HFF-Myc (cell line): Measurements from ENCODE around the gene ENOX1.
A peak's percentile ranks its signal among the peaks of the same experiment; 100 is the strongest.

Source experiments
- DNase-seq: peaks from one replicate; pipeline ENCODE4 v3.0.0-alpha.2; 2011; ENCODE audit warnings: low read depth; ENCODE audit errors: extremely low read depth
- H3K4me3 ChIP-seq: replicated peaks from 2 replicates; pipeline ENCODE4 v1.5.1; 2011; ENCODE audit warnings: low read depth, mild to moderate bottlenecking, control low read depth, low read length
- TF ChIP-seq, protein P1 (sequence below): IDR thresholded peaks from 2 replicates; pipeline ENCODE4 v1.5.1; 2012; ENCODE audit warnings: mild to moderate bottlenecking, low read depth, low read length, control low read depth; ENCODE audit errors: missing control alignments

ENOX1 gene

DNA sequence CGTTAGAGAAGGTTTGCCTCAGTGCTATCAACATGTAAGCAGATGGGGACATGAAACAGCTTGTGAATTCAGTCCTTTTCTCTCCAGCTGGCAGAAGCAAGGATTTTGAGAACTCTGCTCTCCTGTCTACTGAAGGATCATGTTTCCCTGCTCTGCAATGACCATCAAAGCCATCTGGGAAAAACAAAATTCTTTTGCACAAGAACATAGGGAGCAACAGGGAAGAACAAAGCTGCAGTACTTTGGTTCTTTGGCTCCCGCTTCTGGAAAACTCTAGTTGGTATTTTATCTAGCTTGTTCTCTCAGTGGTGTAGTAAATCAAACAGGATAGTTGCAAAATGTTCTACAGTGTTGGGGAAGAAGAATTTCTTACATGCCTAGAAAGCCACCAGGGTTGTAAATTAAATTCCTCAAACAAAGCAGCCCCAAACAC, 270.4 kb downstream of the ENOX1 start:
- DNase-seq = peak; percentile 54

DNA sequence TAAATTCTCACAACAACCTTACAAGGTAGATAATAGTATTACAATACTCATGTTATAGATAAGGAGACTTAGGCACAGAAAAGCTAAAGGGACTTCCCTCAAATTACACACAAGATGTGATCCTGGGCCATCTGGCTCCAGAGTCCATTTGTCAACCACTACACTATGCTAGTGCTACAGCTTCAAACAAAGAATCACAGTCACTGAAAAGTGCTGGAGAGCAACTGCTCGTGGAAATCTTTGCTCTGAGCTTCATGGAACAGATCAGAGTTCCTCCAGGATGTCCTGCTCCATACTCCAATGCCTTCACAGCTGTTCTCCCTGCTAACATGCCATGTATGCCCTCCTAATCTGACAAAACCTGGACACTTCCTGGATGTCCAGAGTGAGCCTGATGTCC, 271.2 kb downstream of the ENOX1 start:
- TF ChIP-seq, protein P1, sequence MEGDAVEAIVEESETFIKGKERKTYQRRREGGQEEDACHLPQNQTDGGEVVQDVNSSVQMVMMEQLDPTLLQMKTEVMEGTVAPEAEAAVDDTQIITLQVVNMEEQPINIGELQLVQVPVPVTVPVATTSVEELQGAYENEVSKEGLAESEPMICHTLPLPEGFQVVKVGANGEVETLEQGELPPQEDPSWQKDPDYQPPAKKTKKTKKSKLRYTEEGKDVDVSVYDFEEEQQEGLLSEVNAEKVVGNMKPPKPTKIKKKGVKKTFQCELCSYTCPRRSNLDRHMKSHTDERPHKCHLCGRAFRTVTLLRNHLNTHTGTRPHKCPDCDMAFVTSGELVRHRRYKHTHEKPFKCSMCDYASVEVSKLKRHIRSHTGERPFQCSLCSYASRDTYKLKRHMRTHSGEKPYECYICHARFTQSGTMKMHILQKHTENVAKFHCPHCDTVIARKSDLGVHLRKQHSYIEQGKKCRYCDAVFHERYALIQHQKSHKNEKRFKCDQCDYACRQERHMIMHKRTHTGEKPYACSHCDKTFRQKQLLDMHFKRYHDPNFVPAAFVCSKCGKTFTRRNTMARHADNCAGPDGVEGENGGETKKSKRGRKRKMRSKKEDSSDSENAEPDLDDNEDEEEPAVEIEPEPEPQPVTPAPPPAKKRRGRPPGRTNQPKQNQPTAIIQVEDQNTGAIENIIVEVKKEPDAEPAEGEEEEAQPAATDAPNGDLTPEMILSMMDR = no peak
- H3K4me3 ChIP-seq = no peak overlapping the region
- DNase-seq = no peak

More for the DNA sequence above, 270.4 kb downstream of the ENOX1 start:
- TF ChIP-seq, protein P1 = no peak
- H3K4me3 ChIP-seq = no peak overlapping the region

DNA sequence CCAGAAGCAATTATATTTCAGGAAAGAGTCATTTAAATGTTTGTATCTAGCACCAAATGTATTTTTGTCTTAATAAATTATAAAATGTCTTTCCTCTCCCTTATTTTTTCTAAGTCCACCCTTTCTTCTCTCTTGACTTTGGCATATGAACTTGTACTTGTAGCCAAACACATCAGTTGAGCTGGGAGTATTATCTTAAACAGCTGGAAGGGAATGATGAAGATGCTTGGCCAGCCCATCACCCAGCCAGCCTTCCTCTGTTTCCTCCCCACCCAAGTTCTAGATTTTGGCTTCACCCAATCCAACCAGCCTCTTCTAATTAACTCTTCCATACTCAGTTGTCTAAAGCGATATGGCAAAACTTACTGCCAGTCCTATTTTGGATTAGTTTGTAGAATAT, 272.5 kb downstream of the ENOX1 start:
- TF ChIP-seq, protein P1 = no peak
- DNase-seq = no peak
- no peak overlapping the region for H3K4me3 ChIP-seq

DNA sequence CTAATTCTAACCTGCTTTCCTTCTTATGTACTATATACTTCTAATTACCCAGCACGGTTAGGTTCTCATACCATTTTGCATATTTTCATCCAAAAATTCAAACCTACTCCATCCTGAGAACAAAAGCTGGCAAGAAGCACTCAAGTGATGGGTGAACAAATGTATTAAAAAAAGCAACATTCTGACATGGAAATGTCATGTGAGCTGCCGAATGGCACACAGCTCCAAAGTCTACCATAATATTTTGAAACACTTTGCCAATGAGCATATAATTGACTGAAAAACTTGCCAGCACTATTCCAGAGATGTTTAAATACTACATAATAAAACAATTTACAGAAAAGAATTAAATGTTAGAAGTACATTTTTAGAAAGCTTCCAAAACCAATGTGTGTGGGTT, 274.6 kb downstream of the ENOX1 start:
- no peak for DNase-seq
- H3K4me3 ChIP-seq = no peak overlapping the region
- TF ChIP-seq, protein P1 = no peak

DNA sequence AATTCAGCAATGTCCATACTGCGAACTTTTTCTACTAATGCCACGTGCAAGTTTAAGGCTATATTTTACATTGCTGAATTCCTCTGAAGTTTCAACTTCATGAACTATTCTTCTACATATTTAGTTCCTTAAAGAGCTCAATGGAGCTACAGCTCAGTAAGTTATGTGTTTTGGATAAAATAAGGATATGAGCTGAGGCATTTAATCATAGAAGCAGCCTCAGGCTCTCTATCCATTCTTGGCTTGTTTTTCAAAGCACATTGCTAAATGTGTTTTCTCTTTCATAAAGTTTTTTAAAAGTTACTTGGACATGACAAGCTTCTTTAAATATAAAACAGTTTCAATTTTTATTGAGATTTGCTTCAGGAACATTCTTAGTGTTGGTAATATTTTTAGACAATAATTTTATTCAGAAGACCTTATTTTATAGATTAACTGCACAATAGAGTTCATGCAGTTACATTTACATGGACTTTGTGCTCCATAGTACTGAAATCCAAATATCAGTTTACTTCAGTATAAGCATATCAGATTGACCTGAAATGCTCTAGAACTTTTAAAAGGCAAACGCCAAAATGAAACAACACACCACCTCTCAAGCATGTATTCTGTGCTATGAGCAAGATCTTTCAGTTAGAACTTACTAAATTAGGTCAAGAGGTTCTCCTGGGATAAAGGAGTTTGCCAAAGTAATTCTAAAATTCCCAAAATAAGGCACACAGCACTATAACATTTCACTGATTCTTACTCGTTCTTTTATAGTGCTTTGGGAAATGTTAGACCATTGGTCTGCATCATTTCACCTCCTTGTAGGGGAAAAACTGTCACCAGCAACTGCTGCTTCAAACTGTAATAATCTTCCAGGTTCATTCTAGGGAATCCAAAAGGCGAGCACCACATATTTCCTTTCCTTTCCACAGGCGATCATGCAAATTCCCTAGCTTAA, 275.5 kb downstream of the ENOX1 start:
- H3K4me3 ChIP-seq = no peak overlapping the region
- TF ChIP-seq, protein P1 = no peak
- DNase-seq = no peak

DNA sequence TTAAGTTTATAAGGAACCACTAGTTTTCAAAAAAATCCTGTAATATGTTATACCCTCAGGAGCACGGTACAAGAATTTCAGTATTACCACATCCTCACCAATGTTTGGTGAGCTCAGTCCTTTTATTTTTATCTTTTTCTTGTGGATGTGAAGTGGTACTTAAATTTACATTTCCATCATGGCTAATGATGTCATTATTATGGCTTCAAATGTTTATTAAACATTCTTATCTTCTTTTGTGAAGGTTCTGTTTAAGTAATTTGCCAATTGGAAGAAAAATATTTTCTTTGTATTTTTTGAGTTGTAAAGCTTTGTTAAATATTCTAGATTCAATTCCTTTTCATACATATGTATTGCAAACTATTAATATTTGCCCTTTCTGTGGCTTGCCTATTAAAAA, 291.0 kb downstream of the ENOX1 start:
- TF ChIP-seq, protein P1 = no peak
- no peak overlapping the region for H3K4me3 ChIP-seq
- no peak for DNase-seq

DNA sequence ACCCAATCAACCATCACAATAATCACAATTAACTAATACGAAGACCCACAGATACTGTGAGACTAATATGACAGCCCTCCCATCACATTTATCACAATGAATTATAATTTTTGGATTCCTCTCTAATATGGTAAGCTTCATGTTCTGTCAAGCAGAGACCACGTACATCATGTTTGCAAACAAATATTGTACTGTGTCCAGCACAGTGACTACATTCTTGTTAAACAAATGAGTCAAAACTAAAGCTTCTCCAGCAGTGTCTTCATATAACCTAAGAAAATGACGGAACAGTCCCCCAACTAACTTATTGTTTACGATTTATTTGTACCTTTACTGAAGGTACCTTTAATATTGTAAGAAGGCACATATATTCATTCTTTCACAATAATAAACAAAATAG, 292.6 kb downstream of the ENOX1 start:
- DNase-seq = no peak
- TF ChIP-seq, protein P1 = no peak
- no peak overlapping the region for H3K4me3 ChIP-seq
